ENCODE measurements around the gene USP49. TPM values are rescaled to one million over a fixed set of nuclear protein-coding genes. Genes with fewer than 3 reads are reported as not detected.

Gene USP49
- total RNA-seq, 6 donors from 2014 or later, result 2.7 to 16.8 (median 4.3) TPM

- H3K36me3 ChIP-seq, result peaks cover 0 to 25% (median 7%) of the 10 kb centered on the region in 4 donors
- peak within 1 kb of the TSS; percentile 64 to 85 (median 68) for H3K4me3 ChIP-seq
- H3K27ac ChIP-seq, result peak within 1 kb of the TSS; percentile 70 to 92 (median 86)
- DNase-seq (peak; percentile 99 to 100), ATAC-seq (ENCODE audit: low FRiP score in 2 of 2) (peak; percentile 97)
- H3K4me1 ChIP-seq, result peaks cover 37 to 62% (median 48%) of the 10 kb centered on the region in 4 donors
- 0 to 1% methylated on average over 32 to 46 of the region's 73 CpGs for WGBS, 2 donors
- TF ChIP-seq CTCF (IDR thresholded peaks at IDR 0.05) (peak; percentile 86 to 100 (median 98)), POLR2AphosphoS5 (IDR thresholded peaks at IDR 0.05) (peak; percentile 52 to 75), EP300 (IDR thresholded peaks at IDR 0.05) (no peak), POLR2A (IDR thresholded peaks at IDR 0.05) (peak in 1 of 4 donors; percentile 47)
- no peaks in the 10 kb centered on the region for H3K9me3 ChIP-seq
- H3K27me3 ChIP-seq, result no peaks in the 10 kb centered on the region
These were observed 115.2 kb downstream of the USP49 start, which contains the start of gene FRS3 for GRCh38 chr6:41779788-41780550. Gene FRS3 (minus strand): TSS chr6:41779900. CDS start chr6:41776987, 2,913 bp downstream.

- no peaks in the 10 kb centered on the region for H3K9me3 ChIP-seq
- H3K27ac ChIP-seq, result peak overlapping the region in 2 of 4 donors; percentile 87 to 92
- ATAC-seq (ENCODE audit: low FRiP score in 2 of 2), result no peak
- TF ChIP-seq POLR2A (IDR thresholded peaks at IDR 0.05), result no peak
- no peak for DNase-seq
- 4 to 13% methylated on average over 5 to 16 of the region's 16 CpGs for whole genome bisulfite sequencing, 2 donors
- peaks cover 0 to 31% (median 13%) of the 10 kb centered on the region in 4 donors for H3K36me3 ChIP-seq
- peak overlapping the region; percentile 57 to 85 (median 68) for H3K4me3 ChIP-seq
- no peaks in the 10 kb centered on the region for H3K27me3 ChIP-seq
- peaks cover 31 to 56% (median 42%) of the 10 kb centered on the region in 4 donors for H3K4me1 ChIP-seq
These were observed 115.8 kb downstream of the USP49 start for GRCh38 chr6:41779336-41779735.

DNA sequence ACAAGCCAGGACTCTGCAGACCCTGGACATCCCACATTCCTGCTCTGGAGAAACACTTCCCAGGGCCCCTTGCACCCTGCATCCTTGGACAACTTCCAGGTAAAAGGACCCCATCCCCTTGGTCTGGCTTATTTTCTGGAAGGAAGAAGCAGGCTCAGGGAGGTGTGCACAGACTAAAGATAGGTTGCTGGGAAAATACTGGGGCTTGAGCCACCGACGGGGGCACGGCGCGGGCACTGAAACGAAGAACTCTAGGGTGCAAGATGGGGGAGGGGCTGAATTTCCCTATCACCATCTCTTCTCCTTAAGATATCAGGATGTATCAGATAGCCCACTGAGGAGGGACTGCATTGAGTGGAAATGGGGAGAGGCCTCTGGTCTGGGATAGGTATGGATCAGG lies 116.3 kb downstream of the USP49 start:
- peak overlapping the region in 2 of 4 donors; percentile 87 to 92 for H3K27ac ChIP-seq
- WGBS, 2 donors, result 36 to 49% methylated on average over 6 of the region's 6 CpGs
- DNase-seq, result peak in 1 of 2 donors; percentile 60

GRCh38 chr6:41777551-41778285 lies 117.5 kb downstream of the USP49 start:
- ATAC-seq (ENCODE audit: low FRiP score in 2 of 2), result no peak
- Histone ChIP-seq H3K4me3 (no peak overlapping the region), H3K36me3 (peaks cover 2 to 43% (median 27%) of the 10 kb centered on the region in 4 donors), H3K4me1 (peaks cover 20 to 41% (median 35%) of the 10 kb centered on the region in 4 donors), H3K27ac (peak overlapping the region in 1 of 4 donors; percentile 11), H3K9me3 (no peaks in the 10 kb centered on the region), H3K27me3 (no peaks in the 10 kb centered on the region)
- DNase-seq, result no peak
- TF ChIP-seq EP300 (IDR thresholded peaks at IDR 0.05) (no peak), POLR2AphosphoS5 (IDR thresholded peaks at IDR 0.05) (no peak), POLR2A (IDR thresholded peaks at IDR 0.05) (no peak), CTCF (IDR thresholded peaks at IDR 0.05) (no peak)
- 84 to 88% methylated on average over 5 of the region's 5 CpGs for WGBS, 2 donors

More for the DNA sequence above, 116.3 kb downstream of the USP49 start:
- ATAC-seq (ENCODE audit: low FRiP score in 2 of 2), result no peak
- peaks cover 0 to 34% (median 17%) of the 10 kb centered on the region in 4 donors for H3K36me3 ChIP-seq
- H3K4me3 ChIP-seq, result peak overlapping the region in 3 of 4 donors; percentile 64 to 85 (median 72)
- H3K9me3 ChIP-seq, result no peaks in the 10 kb centered on the region
- TF ChIP-seq CTCF (IDR thresholded peaks at IDR 0.05) (no peak), POLR2AphosphoS5 (IDR thresholded peaks at IDR 0.05) (no peak), EP300 (IDR thresholded peaks at IDR 0.05) (no peak), POLR2A (IDR thresholded peaks at IDR 0.05) (no peak)
- no peaks in the 10 kb centered on the region for H3K27me3 ChIP-seq
- H3K4me1 ChIP-seq, result peaks cover 26 to 52% (median 40%) of the 10 kb centered on the region in 4 donors
